HuH-7.5 (cell line): ENCODE results near the gene PRR23E.

ENCODE experiments used
- DNase-seq: peaks from one replicate; pipeline ENCODE4 v3.0.0; 2011; ENCODE audit warnings: low spot score

The PRR23E gene

DNA sequence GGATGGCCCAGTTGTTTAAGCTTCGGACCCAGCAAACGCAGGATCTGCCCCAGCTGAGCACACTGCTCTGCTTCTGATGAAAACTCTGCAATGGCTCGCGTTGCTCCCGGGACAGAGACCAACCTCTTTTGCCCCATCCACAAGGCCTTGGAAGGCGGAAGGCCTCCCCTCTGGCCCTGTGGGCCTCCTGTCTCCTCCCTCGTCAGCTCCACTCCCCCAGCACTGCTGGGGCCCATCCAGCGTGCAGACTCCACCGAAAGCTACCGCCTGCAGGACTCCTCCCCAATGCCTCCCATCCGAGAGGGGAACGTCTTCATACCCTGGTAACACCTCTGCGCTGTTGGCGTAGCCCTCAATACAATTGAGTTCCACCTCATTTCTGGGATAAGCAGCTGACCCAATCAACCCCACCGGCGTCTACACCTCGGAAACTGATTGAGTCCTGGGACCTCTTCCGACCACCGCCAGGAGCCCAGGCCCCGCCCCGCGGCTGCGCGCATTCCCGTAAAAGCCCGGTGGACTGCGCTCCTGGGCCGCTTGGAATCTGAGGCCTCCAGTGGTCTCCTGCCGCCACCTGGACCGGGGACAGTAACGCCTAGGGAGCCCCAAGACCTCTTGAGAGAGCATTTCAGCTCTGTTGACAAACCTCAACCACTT, at the start of gene PRR23E:
Gene PRR23E (plus strand): TSS at position 556 of the 657 bp plus-strand sequence. CDS start 3,555 bp downstream, outside the sequence.
- DNase-seq, result no peak

- DNase-seq, result no peak
These were observed 49.8 kb upstream of the PRR23E start for GRCh38 chr3:127143172-127143571.

- DNase-seq, result no peak
These were observed 48.3 kb upstream of the PRR23E start for GRCh38 chr3:127144631-127145030.

DNA sequence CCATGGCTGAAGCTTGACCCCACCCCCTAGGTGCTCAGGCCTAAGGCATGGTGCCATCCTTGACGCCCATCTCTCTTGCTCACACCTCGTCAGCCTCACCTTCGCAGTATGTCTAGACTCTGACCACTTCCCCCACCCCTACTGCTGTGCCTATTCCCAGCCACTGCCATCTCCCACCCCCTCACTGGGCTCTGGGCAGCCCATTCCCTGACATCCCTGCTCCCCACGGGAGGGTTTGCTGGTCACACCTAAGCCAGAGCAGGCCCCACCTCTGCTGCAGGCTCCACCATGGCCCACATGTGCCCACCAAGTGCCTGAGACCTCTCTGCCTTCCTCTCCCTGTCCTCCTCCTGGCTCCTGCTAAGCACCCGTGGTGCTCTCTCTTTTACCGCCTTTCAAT, 47.7 kb upstream of the PRR23E start:
- no peak for DNase-seq

- DNase-seq, result no peak
These were observed 45.5 kb upstream of the PRR23E start for GRCh38 chr3:127147291-127147885.

GRCh38 chr3:127149621-127150310, 43.2 kb upstream of the PRR23E start:
- no peak for DNase-seq

GRCh38 chr3:127150513-127151250, 42.2 kb upstream of the PRR23E start:
- no peak for DNase-seq

- no peak for DNase-seq
These were observed 41.7 kb upstream of the PRR23E start for GRCh38 chr3:127151251-127151564.

- DNase-seq, result no peak
These were observed 40.8 kb upstream of the PRR23E start for GRCh38 chr3:127151992-127152650.

DNA sequence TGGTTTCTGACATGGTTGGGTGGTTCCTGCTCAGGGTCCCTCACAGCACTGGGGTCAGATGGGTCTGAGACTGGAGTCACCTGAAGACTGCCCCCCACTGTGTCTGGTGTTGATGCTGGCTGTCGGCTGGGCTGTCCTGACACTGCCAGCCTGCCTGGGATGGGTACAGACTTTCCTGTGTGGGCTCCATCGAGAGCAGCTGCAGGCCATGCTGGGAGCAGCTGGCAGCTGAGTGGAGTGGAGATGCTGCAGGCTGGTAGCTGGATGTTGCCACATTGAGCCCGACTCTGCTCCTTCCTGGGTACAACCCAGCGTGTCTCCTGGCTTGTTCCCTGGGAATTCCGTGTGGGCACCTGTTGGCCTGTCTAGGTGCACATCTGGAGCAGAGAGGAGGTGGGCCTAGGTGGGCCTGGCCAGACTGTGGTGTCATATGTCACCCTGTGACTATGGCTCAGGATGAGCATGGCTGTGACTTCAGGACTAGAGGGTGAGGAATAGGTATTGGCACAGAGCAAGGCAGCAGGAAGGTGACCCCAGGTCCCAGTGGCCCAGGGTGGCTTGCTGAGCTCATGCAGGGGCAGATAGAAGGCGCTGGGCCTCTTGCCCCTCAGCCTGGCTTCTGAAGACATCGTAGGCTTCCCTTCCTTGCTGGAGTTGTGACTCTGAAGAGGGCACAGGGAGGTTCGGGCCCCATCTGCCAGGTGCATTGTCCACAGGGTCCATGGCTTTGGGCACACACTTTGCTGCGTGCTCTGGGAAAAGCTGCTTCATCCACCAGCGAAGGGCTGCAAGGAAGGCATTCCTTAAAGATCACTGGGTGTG, 40.0 kb upstream of the PRR23E start:
- DNase-seq, result no peak

- DNase-seq, result no peak
These were observed 39.5 kb upstream of the PRR23E start for GRCh38 chr3:127153506-127153815.

DNA sequence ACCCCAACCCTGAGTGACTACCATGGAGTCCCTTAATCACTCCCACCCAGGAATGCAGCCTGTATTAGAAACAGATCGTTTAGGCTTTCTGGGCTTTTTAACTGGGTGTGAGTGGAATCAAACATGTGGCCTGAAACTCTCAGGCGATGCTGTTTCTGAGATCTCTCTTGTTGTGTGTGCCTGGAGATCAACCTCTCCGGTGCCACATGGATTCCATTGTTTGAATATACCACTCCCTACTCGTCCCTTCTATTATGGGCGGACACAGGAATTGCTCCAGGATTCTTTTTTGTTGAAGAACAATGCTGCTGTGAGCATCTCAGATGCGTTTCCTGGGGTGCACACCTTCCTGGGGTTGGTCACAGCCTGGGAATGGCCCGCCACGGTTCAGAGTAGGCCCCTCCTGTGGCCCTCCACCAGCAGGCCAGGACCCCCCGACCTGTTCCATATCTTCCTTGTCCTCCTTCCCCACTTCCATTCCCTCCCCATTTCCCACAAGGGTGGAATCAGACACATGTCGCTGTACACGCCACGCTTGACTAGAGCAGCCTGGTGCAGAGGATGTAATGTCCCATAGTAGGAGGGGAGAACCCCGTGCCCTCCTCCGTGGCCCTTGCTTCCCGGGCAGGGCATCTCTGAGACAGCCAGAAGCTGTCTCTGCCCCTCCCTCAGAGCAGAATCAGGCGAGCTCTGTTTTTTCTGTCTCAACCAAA, 36.4 kb upstream of the PRR23E start:
- no peak for DNase-seq

- no peak for DNase-seq
These were observed 35.6 kb upstream of the PRR23E start for GRCh38 chr3:127157171-127157828.

DNA sequence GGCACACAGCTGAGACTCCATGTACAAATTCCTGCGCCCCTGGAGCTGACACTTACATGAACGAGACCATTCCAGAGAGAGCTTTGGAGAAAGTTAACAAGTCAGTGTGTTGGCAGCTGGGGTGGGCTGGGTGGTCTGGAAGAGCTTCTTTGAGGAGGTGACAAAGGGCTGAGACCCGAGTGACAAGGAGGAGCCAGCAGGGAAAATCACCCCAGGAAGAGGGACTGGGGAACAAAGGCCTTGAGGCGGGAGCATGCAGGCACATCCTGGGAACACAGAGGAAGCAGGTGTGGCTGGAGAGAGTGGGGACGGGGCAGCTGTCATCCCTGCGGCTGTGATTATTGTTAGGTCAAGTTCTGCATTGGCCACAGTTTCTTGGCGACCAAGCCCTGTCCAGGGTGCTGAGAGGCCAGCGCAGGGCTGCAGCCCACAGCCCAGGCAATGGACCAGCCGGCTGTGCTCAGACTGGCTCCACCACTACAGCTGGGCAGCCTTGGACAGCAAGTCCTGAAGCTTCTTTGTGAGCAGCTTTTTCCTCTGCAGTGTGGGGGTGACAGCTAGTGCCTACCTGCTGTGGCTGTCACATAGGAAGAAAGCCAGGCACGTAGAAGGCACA, 34.2 kb upstream of the PRR23E start:
- DNase-seq, result peak; percentile 47

DNA sequence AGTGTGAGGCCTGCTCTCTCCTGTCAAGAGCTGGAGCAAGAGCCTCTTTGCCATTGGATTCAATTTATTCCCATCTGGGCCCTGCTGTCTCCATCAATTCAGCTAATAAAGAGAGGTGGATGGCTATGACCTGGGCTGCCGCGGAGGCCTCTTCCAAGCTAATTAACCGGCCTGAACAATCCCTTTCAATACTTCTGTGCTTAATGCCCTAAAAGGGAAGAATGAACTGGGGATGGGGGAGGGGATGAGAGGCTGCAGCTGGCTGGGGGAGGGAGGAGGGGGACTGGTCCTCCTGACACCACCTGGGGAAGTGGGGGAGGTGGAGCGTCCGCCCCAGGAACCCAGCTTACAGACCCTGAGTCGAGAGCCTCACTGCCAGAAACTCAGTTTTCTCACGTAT, 33.4 kb upstream of the PRR23E start:
- DNase-seq, result no peak

DNA sequence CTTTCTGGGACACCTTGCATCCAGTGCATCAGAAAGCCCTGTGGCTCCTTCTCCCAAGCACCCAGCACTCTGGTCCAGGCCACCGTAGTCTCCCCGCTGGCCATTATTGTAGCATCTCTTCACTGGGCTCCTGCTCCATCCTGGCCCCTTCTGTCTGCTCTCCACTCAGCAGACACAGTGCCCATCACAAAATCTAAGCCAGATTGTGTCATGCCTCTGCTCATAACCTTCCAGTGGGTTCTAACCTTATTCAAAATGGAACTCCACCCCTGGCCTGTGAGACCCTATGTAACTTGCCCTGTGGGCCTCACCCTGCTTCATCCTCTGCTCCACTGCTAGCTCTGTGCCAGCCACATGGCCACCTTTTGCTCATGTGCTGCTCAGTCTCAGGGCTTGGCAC, 31.7 kb upstream of the PRR23E start:
- DNase-seq, result no peak

- DNase-seq, result no peak
These were observed 30.9 kb upstream of the PRR23E start for GRCh38 chr3:127161973-127162579.

DNA sequence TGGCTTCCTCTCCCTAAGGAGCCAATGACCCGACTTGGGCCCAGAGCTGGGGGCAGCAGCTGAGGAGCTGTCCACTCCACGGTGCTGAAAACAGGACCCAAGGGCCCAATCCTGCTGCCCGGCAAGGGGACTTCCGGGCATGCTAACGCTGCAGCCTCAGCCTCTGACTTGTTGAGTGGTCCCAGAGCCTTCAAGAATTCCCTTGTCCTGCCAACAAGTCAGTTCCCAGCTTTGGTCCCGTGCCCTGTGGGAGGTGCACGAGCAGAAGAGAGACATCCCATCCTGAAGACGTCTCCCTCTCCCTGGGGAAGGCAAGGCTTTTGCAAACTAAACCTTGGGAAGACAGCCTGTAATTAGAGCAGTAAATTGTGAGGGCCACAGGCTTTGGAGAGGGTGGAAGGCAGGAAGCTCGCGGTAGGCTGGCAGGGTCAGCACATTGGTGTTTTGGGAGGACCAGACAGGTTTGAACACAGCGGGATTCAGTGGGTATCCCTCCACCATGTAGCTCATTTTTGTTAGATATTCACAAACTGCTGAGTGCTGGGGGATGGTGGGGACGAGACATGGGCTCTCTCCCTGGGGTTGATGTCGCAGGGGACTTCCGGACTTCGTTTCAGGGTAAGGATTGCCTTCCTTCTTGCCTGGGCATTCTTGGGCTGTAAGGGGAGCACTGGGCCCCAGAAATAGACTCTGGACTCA, 29.8 kb upstream of the PRR23E start:
- peak; percentile 42 for DNase-seq

DNA sequence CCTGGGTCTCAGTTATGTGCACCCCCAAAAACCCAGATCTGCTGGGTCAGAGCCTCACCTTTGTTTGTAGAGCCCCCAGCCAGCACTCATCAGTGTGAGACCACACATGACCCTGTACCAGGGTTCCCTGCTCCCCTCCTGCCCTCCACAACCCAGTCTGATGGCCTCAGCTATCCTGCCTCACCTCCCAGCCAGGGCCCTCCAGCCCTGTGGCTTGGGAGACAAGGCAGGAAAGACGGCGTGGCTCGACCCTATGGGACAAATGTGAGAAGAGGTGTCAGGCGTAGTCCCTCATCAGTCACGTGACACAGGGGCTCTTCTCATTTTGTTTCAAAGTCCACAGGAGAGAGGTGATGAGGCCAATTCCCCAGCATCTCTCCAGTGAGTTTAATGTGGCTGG, 28.3 kb upstream of the PRR23E start:
- DNase-seq, result no peak
